OCI-LY3 (cell line): Measurements from ENCODE around the gene FBLIM1.

Source experiments
- CTCF ChIP-seq: fragments of 200-600, 300-600 bp; sonication (generic); IDR thresholded peaks from 2 replicates; pipeline ENCODE4 v1.5.1; 2014; ENCODE audit warnings: antibody characterized with exemption, low read length, low read depth
- EZH2phosphoT487 ChIP-seq: fragments of 200-600 bp; shearing (Covaris generic); IDR thresholded peaks from 2 replicates; pipeline ENCODE4 v1.6.1; 2018; ENCODE audit warnings: antibody characterized with exemption, mixed run types, low read depth

- TF ChIP-seq CTCF: no peak
- no peak for TF ChIP-seq EZH2phosphoT487
Measured at GRCh38 chr1:15739259-15739658, 19.3 kb upstream of the FBLIM1 start.
